ENCODE data around the gene RPS15. TPM values are rescaled to one million over a fixed set of nuclear protein-coding genes. Genes with fewer than 3 reads are reported as not detected.
A peak's percentile ranks its signal among the peaks of the same experiment; 100 is the strongest.
"Not testable (repeated sequence)": the region's sequence is repeated elsewhere in the genome, so short reads cannot be mapped to it uniquely, and the experiment has no call there.

RPS15 gene
- total RNA-seq, 2 experiments from 2014 or later, result 1,378 to 1,409 TPM

- peaks cover 11% of the 10 kb centered on the region for H3K36me3 Mint-ChIP-seq (ENCODE audit: low read depth)
- H3K4me1 Mint-ChIP-seq, result peaks cover 23% of the 10 kb centered on the region
- not testable (repeated sequence) for H3K9me3 Mint-ChIP-seq, H3K27me3 Mint-ChIP-seq, DNase-seq
- H3K4me3 Mint-ChIP-seq, result peak overlapping the region; percentile 49
- CTCF ChIA-PET, result interaction anchor here (0.5 to 1.1 kb wide), 2 partner anchors 14 to 459 kb away, joined by 3 read pairs; partner anchors contain the start of gene REEP6
- peak overlapping the region; percentile 21 for H3K27ac Mint-ChIP-seq
- POLR2A ChIA-PET, result interaction anchor here (2.1 kb wide), 1 partner anchor 8 kb away, joined by 6 read pairs; no protein-coding TSS in a partner anchor
Measured at GRCh38 chr19:1477056-1477455, 38.9 kb downstream of the RPS15 start.

DNA sequence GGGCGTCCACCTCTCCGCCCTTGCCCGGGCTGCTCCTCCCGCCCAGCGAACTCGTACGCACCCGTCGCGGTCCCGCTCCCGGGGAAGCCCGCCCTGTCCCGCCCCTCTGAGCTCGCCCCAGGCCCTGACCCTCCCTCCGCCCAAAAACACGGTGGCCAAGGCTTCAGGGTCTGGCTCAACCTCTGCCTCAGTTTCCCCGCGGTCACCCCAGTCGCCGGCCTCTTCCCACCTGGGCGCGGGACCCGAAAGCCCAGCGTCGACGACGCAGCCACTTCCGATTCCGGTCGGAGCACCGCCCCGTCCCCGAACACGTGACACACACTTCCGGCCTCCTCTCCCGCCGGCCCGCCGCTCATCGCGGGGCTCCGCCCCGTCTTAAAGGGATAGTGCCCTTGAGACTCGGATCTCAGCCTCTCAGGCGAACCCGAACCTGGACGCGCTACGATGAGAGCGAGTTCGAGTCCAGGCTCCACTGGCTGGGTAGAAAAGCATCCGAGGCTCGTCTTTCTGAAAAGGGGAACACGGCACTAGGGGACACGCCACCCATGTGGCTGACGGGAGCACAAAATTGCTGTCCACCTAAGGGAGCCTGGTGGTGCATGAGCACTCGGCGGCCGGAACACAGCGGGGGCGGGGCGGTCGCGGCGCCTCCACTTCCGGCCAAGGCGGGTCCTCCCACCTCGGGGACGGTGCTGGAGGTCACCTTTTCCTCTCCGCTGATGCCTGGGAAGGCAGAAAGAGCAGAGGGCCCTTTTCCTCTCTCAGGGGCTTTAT, 40.9 kb downstream of the RPS15 start, which contains the start of gene C19orf25:
TSS of gene C19orf25 (minus strand) at position 282 of the 774 bp plus-strand sequence. CDS start 312 bp downstream, outside the sequence.
- Mint-ChIP-seq H3K27ac (peak within 1 kb of the TSS; percentile 87), H3K4me3 (peak within 1 kb of the TSS; percentile 100), H3K27me3 (no peaks in the 10 kb centered on the region), H3K9me3 (no peaks in the 10 kb centered on the region), H3K36me3 (ENCODE audit: low read depth) (peaks cover 11% of the 10 kb centered on the region), H3K4me1 (peaks cover 20% of the 10 kb centered on the region)
- CTCF ChIA-PET, result no interaction called here
- peak; percentile 95 for DNase-seq
- POLR2A ChIA-PET, result interaction anchor here (2.1 kb wide), 1 partner anchor 10 kb away, joined by 6 read pairs; no protein-coding TSS in a partner anchor

GRCh38 chr19:1481224-1481892, 43.2 kb downstream of the RPS15 start:
- Mint-ChIP-seq H3K27me3 (no peaks in the 10 kb centered on the region), H3K4me3 (no peak overlapping the region), H3K9me3 (no peaks in the 10 kb centered on the region), H3K4me1 (peaks cover 20% of the 10 kb centered on the region), H3K36me3 (ENCODE audit: low read depth) (peaks cover 8% of the 10 kb centered on the region), H3K27ac (no peak overlapping the region)
- CTCF ChIA-PET, result no interaction called here
- POLR2A ChIA-PET, result no interaction called here
- DNase-seq, result no peak

- no peak overlapping the region for H3K4me3 Mint-ChIP-seq
- POLR2A ChIA-PET, result no interaction called here
Measured at GRCh38 chr19:1481893-1482360, 43.7 kb downstream of the RPS15 start.

GRCh38 chr19:1482361-1483130, 44.4 kb downstream of the RPS15 start:
- no peak overlapping the region for H3K27ac Mint-ChIP-seq
- peaks cover 14% of the 10 kb centered on the region for H3K4me1 Mint-ChIP-seq
- DNase-seq, result no peak
- no peaks in the 10 kb centered on the region for H3K27me3 Mint-ChIP-seq
- peaks cover 3% of the 10 kb centered on the region for H3K36me3 Mint-ChIP-seq (ENCODE audit: low read depth)
- no peak overlapping the region for H3K4me3 Mint-ChIP-seq
- no peaks in the 10 kb centered on the region for H3K9me3 Mint-ChIP-seq
- ChIA-PET POLR2A (no interaction called here), CTCF (no interaction called here)

More at GRCh38 chr19:1481893-1482360, 43.7 kb downstream of the RPS15 start:
- Mint-ChIP-seq H3K4me1 (peaks cover 20% of the 10 kb centered on the region), H3K27me3 (no peaks in the 10 kb centered on the region), H3K27ac (no peak overlapping the region), H3K9me3 (no peaks in the 10 kb centered on the region), H3K36me3 (ENCODE audit: low read depth) (peaks cover 8% of the 10 kb centered on the region)
- no peak for DNase-seq
- CTCF ChIA-PET, result no interaction called here

GRCh38 chr19:1483131-1483978, 45.2 kb downstream of the RPS15 start:
- ChIA-PET CTCF (no interaction called here), POLR2A (no interaction called here)

DNA sequence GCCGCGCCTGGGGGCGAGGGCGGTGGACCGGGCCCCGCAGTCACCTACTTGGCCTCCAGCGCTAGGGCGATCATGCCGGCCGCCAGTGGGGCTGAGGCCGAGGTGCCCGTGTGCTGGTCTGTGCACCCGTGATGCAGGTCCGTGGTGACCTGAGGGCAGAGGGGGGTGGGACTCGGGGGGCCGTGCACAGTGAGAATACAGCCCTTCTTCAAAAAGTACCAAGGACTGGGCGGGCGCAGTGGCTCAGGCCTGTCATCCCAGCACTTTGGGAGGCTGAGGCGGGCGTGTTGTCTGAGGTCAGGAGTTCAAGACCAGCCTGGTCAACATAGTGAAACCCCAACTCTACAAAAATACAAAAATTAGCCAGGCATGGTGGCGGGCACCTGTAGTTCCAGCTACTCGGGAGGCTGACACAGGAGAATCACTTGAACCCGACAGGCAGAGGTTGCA, 45.8 kb downstream of the RPS15 start:
- H3K27ac Mint-ChIP-seq, result no peak overlapping the region
- ChIA-PET POLR2A (no interaction called here), CTCF (no interaction called here)
- no peaks in the 10 kb centered on the region for H3K27me3 Mint-ChIP-seq
- no peaks in the 10 kb centered on the region for H3K9me3 Mint-ChIP-seq
- no peak overlapping the region for H3K4me3 Mint-ChIP-seq
- H3K4me1 Mint-ChIP-seq, result peaks cover 7% of the 10 kb centered on the region
- H3K36me3 Mint-ChIP-seq (ENCODE audit: low read depth), result peaks cover 2% of the 10 kb centered on the region
- DNase-seq, result no peak

More at GRCh38 chr19:1483131-1483978, 45.2 kb downstream of the RPS15 start:
- H3K27ac Mint-ChIP-seq, result no peak overlapping the region
- no peaks in the 10 kb centered on the region for H3K27me3 Mint-ChIP-seq
- peaks cover 3% of the 10 kb centered on the region for H3K36me3 Mint-ChIP-seq (ENCODE audit: low read depth)
- H3K4me3 Mint-ChIP-seq, result no peak overlapping the region
- H3K4me1 Mint-ChIP-seq, result peaks cover 8% of the 10 kb centered on the region
- no peak for DNase-seq
- H3K9me3 Mint-ChIP-seq, result no peaks in the 10 kb centered on the region

DNA sequence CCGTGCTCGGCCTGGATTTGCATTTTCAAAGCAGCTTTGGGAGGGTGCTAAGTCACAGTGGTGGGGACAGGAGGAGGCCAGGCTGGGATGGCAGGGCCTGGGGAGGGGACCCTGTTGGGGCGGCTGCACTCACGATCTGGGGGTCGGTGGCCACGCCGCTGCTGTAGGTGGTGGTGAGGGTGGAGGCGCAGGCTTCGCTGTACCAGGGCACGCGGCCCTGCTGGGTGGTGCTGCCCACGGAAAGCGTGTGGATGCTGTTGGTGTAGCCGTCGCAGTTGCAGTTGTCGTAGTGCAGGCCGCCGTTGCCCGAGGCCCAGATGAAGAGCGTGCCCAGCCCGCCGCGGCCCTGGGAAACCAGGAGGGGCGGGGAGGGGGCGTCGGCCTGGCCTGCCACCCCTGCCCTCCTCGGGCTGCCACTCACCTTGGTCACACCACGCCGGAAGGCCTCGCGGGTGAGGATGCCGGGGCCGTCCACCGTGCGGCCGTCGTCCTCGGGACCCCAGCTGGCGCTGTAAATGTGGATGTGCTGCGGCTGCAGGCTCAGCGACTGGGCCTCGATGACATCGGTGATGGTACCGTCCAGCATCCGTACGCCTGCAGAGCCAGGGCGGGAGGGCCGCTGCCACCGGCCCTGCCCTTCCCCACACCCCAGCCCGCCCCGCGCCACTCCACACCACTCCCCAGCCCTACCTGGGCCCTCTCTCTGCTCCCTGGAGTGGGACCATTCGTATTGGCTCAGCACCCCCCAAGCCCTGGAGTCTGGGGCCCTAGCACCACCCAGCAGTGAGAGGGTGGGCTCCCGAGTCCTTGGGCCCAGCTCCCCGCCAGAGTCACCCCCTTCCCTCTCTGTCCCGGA, 48.8 kb downstream of the RPS15 start:
- CTCF ChIA-PET, result no interaction called here
- Mint-ChIP-seq H3K36me3 (ENCODE audit: low read depth) (no peaks in the 10 kb centered on the region), H3K4me1 (peaks cover 13% of the 10 kb centered on the region), H3K27ac (no peak overlapping the region), H3K27me3 (peaks cover 4% of the 10 kb centered on the region), H3K4me3 (no peak overlapping the region), H3K9me3 (no peaks in the 10 kb centered on the region)
- DNase-seq, result no peak
- POLR2A ChIA-PET, result no interaction called here

DNA sequence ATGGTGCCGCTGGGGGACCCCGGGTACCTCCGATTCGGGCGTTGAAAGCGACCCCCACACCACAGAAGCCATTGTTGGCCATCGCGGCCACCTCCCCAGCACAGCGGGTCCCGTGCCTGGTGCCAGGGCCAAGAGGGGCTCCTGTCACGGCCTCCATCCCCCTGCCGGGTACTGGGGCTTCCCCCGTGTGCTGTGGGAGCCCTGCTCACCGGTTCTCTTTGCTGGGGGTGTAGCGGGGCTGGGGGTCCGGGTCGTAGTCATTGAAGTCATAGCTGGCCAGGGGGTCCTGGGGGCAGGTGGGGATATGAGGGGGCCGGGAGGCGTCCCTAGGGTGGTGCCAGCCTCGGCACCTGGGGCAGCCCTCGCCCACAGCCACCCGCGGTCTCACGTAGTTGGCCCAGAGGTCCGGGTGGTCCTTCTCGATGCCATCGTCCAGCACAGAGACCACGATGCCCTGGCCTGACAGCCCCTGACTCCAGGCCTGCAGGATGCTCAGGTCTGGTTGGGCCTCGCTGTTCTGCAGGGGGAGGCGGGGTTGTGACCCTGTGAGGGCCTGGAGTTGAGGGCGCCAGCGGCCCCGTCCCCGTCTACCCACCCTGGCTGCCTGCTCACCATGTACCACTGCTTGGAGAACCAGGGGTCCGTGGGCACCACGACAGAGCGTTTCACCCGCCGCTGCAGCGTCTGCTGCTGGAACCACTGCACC, 49.5 kb downstream of the RPS15 start:
- CTCF ChIA-PET, result no interaction called here
- peaks cover 15% of the 10 kb centered on the region for H3K4me1 Mint-ChIP-seq
- POLR2A ChIA-PET, result no interaction called here
- no peak overlapping the region for H3K27ac Mint-ChIP-seq
- no peak overlapping the region for H3K4me3 Mint-ChIP-seq
- H3K36me3 Mint-ChIP-seq (ENCODE audit: low read depth), result no peaks in the 10 kb centered on the region
- H3K27me3 Mint-ChIP-seq, result peaks cover 9% of the 10 kb centered on the region
- no peak for DNase-seq
- no peaks in the 10 kb centered on the region for H3K9me3 Mint-ChIP-seq

GRCh38 chr19:1488282-1488601, 50.0 kb downstream of the RPS15 start:
- H3K4me3 Mint-ChIP-seq, result no peak overlapping the region
- CTCF ChIA-PET, result no interaction called here
- POLR2A ChIA-PET, result no interaction called here
- H3K9me3 Mint-ChIP-seq, result no peaks in the 10 kb centered on the region
- no peaks in the 10 kb centered on the region for H3K36me3 Mint-ChIP-seq (ENCODE audit: low read depth)
- peaks cover 11% of the 10 kb centered on the region for H3K27me3 Mint-ChIP-seq
- DNase-seq, result no peak
- H3K27ac Mint-ChIP-seq, result no peak overlapping the region
- peaks cover 15% of the 10 kb centered on the region for H3K4me1 Mint-ChIP-seq

- POLR2A ChIA-PET, result interaction anchor here (1.7 kb wide), 1 partner anchor 18 kb away, joined by 4 read pairs; no protein-coding TSS in a partner anchor
- no peaks in the 10 kb centered on the region for H3K36me3 Mint-ChIP-seq (ENCODE audit: low read depth)
- no peak for DNase-seq
- peak overlapping the region; percentile 46 for H3K4me3 Mint-ChIP-seq
- H3K27ac Mint-ChIP-seq, result no peak overlapping the region
- peaks cover 15% of the 10 kb centered on the region for H3K4me1 Mint-ChIP-seq
- CTCF ChIA-PET, result interaction anchor here (0.6 kb wide), 1 partner anchor 349 kb away, joined by 3 read pairs; no protein-coding TSS in a partner anchor
- peaks cover 11% of the 10 kb centered on the region for H3K27me3 Mint-ChIP-seq
- H3K9me3 Mint-ChIP-seq, result no peaks in the 10 kb centered on the region
Measured at GRCh38 chr19:1489463-1490310, 51.5 kb downstream of the RPS15 start.
